Activated CD8-positive, alpha-beta memory T cell treated with anti-CD3 and anti-CD28 coated beads, Interleukin-2, amount 50 U/mL, for 1 hour (primary cell): ENCODE results near the gene ZFAND3.
"Not testable (repeated sequence)": the region's sequence is repeated elsewhere in the genome, so short reads cannot be mapped to it uniquely, and the experiment has no call there.

ENCODE experiments used
- DNase-seq: peaks from one replicate; pipeline ENCODE4 v3.0.0-alpha.2; 2020; ENCODE audit errors: extremely low read depth

The ZFAND3 gene

DNA sequence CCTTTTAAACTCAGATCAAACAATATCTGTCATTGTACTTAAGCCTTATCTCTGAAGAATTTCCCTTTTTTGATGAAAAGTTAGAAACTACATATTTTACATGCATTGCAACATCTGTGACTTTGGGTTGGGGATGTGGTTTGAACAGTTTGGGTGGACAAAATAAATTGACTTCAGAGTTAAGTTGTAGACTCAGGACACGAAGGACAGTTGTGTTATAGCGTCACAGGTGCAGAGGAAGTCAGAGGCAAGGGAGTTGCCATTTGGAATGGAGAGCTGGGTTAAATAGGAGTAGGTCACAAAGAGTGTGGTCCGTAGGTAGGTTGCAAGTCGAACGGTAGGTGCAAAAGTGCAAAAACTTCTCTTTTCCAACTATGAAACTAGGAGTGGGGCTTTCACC, 46.0 kb downstream of the ZFAND3 start:
- no peak for DNase-seq

DNA sequence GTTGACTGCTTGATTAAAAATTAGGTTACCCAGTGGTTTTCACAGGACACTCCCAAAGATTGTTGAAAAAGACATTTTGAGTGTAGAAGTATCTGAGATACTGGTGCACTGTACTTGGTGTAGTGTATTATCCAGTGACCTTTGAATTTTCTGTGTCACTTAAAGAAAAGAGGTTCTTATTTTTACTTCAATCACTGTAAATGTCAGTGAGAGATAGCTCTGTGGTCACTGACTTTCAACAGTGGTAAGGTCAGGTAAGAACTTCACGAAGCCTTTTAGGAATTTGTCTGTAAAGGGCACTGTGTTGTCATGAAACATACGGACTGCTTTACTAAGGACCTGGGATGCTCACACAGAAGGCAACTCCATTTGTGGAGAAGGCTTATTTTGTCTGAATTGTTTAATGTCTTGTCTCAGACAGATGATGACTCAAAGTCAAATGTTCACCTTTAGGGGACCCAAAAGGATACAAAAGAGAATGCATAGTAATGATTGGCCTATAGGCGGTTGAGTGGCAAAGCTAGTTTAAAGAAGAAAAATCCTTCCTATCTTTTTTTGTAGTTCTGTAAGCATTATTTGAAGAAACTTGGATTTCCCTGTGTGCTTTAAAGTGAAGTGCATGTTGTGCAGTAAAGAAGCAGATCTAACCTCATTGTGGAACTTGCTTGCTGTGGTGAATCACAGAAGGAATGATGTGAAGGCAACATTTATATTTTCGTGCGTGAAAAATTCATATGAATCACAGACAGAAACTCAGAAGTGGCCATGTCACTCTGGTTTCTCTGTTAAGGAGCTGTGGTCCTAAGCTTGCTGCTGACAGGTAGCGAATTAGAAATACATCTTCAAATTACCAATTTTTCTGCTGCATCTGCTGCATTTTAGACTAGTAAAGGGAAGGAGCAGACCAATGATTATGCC, 47.3 kb downstream of the ZFAND3 start:
- DNase-seq = no peak

DNA sequence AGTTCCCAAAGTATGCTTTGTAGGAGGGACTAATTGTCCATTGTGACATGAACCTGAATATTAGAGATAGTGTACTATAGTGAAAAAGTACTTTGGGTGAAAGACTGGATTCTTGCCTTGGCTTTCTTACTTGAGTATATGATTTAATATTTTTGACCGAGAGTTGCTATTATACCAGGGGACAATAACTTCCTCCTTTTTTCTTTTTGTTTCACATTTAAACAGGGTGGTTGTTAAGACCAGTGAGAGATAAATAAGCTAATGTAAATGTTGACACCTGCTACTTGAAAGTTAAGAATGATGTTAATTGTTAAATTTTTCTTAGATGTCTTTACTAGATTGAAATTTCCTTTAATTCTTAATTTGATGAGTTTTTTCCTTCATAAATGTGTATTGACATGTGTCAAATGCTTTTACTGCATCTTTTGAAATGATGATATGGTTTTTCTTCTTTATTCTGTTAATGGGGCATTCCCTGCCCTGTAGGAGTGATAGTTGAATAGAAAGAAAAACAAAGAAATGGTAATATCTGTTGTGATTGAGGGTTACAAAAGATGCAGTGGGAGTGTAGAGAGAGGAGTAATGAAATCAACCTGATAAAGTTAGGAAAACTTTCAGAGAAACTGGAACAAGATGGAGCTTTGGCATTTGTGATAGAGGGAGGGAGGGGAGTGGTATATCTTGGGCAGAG, 48.4 kb downstream of the ZFAND3 start:
- no peak for DNase-seq

DNA sequence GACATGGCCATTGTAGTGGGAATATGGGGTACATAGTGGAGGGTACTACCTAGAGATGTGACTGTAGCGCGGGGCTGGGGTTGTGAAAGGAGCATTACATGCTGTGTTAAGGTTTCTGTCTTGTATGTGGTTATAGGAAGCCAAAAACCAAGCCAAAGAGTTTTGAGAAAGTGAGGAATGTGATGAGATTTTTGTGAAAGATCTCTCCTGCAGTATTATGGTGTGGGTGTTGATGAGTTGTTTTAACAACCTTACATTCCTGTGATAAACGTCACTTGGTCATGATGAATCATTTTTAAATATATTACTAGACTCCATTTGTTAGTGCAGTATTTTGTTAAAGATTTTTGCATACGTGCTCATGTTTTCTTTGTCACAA, 48.9 kb downstream of the ZFAND3 start:
- DNase-seq = no peak

DNA sequence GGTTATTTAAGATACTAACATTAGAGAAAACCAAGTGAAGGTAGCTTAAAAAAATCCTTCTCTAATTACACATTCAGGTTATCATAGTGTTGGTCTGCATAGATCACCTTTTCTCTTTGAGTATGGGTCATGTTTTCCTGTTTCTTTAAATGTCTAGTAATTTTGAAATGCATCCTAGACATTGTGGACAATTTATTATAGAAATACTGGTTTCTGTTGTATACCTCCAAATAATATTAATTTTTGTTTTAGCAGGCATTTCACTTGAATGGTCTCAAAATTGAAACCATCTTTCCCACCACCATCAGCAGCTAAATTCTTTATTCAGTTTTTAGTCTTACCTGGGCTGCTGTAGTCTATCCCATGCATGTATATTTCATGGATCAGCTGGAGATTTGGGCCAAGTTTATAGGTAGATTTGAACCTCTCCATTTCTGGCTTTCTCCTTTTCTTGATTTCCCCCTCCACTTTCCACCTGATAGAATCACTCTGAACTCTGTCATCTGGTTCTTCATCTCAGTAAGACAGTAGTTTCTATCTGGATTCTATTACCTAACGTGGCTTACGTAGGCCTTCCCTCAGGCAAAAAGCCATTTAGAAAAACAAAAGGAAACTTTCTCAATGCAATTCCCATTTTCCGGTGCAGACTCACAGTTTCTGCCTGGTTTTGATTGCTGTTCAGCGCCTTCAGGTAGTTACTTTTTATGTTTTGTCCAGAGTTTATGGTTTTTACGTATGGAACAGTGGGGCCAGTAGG, 52.3 kb downstream of the ZFAND3 start:
- no peak for DNase-seq

DNA sequence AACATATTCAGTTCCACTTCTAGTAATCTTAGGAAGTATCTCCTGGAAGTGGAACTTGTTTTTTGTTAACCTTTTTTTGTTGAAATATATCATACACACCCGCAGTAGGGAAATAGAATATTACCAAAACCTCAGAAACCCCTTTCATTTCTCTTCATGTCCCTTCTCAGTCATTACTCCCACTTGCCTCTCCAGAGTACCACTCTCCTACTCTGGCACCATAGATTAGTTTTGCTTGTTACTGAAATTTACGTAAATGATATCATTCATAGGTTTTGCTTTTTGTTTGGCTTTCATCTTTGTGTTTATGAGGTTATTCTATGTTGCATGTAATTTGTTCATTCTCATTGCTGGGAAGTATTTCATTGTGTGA, 52.8 kb downstream of the ZFAND3 start:
- no peak for DNase-seq

DNA sequence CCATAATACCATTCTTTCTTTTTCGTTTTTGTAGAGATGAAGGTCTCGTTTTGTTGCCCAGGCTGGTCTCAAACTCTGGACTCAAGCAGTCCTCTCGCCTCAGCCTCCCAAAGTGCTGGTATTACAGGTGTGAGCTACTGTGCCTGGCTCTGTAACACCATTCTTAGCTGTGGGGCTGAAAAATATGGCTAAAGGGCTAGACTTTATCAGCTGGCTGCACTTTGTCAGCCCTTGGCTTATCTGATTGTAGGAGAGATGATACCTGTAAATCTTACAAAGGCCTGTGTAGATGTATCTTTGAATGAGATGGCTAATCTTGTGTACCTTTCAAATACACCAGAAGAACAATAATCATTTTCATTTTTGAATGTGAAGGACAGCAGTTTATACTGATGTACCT, 55.2 kb downstream of the ZFAND3 start:
- no peak for DNase-seq

DNA sequence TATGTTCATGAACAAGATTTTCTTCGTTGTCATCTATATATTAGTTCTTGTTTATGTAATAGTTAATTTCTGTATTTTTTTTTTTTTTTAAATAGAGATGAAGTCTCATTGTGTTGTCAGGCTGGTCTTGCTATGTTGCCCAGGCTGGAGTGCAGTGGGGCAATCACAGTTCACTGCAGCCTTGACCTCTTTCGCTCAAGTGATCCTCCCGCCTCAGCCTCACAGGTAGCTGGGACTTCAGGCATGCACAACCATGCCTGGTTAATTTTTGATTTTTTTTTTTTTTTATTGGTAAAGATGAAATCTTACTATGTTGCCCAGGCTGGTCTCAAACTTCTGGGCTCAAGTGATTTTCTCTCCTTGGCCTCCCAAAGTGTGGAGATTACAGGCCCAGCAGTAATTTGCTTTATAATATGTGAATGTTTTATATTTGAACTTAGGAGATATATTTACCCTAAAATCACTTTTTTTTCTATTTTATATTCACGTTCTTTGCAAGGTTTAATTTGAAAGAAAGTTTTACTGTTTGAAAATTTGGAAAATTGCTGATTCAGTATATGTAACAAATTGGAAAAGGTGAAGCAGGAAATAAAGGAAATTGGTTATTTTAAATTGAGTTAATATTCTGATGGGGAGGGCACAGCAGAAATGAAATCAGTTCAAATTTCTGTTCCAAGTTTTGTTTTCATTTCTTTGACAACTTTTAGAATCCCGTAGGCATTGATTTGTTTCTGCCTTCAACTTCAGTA, 56.2 kb downstream of the ZFAND3 start:
- no peak for DNase-seq

DNA sequence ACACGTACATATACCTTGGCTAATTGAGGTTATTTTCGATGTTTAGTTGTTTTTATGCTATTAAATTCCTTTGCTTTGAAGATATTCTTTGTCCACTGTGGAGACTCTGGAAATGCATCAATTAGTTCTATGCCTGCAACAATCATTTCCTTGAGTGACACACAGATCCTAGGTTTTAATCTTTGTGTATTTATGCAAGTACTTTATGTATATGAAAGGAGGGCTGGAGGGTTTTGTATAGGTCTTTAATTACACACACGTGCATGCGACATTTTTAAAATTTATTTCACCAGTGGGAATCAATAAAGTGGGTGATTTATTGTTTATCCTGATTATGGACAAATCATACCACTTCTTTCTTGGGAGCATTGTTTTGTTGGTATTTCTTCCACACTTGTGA, 57.3 kb downstream of the ZFAND3 start:
- no peak for DNase-seq

DNA sequence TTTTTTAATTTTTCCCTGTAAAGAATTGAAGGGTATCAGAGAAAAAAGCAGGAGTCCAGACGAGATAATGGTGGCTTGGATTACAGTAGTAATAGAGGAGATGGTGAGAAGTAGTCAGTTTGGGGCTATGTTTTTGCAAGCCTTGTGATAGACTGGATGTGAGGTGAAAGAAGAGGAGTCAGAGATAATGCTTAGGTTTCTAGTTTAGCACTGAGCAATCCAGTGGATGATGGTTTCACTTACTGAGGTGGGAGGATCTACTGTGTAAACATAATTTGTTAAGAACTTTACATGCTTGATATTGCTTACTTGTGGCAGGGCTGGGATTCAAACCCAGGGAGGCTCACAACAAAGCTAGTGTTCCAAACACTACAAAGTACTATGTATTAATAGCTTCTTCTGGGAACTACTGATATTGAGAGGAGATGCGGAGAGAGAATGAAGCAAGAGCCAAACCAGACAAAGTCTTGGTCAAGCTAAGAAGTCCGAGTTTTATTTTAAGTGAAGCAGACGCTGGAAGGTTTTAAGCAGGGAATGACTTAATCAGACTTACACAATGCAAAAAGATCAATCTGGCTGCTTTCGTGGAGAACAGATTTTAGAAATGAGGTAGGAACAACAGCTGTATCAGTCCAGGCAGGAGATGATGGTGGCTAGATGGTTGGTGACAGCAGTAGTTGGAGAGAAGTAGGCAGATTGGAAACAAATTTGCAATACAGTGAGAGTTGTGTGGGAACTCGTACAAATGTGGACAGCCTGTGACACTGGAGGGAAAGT, 58.0 kb downstream of the ZFAND3 start:
- DNase-seq = no peak

DNA sequence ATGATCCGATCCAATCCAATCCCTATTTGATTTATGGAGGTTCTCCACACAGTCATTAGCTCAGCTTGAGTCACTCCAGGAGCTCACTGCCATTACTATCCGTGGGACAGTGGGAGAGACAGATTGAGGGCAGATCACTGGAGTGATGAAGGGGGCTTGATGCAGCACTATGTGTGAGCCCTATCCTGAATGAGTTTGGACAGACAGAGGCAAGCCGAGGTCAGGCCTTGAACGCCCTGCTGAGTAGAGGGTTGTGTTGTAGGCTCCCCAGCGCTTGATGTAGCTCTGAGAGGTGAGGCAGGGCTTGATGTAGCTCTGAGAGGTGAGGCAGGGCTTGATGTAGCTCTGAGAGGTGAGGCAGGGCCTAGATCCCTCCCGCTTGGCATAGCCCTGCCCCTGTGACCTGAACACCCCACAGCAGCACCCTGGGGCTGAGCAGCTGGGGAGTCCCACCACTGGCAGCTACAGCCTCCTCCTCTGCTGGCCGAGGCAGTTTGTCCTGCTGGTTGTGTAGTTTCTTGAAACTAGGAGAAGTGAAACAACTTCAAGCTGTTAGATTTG, 58.7 kb downstream of the ZFAND3 start:
- no peak for DNase-seq

DNA sequence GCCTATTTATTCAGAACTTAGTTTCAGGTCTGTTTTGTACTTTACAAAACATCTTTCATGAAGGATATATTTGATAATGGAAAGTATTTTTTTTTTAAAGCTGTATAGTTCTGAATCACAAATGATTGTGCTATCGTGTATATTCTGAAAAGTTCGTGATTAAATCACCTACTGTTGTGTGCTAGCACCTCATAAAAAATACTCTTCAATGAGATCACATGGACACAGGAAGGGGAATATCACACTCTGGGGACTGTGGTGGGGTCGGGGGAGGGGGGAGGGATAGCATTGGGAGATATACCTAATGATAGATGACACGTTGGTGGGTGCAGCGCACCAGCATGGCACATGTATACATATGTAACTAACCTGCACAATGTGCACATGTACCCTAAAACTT, 61.1 kb downstream of the ZFAND3 start:
- DNase-seq = not testable (repeated sequence)

DNA sequence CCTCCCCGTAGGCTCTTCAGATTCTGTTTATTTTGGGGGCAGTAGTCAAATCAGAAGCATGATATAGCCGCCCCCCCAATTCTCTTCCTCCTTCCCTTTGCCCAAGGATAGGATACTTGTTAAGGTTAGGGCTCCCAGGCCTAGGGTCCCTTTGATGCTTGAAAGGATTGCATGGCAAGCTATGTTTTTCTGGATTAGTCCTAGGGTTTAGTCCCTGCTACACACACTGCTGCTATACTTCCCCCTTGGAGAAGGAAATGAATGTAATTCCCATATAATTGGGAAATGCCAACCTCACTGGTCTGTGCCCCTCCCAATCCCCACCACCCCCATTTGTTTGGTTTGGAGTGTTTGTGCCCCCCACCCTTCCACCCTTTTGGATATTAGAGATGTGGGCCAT, 62.8 kb downstream of the ZFAND3 start:
- DNase-seq = no peak

DNA sequence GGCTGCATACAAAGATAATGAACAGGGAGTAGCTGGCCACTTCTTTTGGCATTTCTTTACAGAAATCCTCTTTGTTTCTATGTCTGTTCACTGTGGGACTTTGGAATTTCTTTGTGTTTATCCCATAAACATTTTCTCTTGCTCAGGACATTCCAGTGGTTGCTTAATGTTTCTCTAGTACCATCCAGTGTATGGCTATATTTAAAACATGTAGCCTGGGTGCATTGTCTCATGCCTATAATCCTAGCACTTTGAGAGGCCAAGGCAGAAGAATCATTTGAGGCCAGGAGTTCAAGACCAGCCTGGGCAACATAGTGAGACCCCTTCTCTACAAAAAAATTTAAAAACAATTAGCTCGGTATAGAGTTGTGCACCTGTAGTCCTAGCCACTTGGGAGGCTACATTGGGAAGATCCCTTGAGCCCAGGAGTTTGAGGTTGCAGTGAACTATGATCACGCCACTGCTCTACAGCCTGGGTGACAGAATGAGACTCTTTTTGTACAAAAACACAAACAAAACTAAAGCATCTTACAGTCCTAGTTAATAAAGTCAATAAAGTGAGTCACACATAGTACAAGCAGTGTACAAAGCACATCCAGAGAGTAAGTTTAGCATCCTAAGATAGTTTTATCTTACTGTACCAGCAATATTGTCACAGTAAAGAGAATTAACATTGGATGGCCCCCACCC, 63.3 kb downstream of the ZFAND3 start:
- DNase-seq = no peak

DNA sequence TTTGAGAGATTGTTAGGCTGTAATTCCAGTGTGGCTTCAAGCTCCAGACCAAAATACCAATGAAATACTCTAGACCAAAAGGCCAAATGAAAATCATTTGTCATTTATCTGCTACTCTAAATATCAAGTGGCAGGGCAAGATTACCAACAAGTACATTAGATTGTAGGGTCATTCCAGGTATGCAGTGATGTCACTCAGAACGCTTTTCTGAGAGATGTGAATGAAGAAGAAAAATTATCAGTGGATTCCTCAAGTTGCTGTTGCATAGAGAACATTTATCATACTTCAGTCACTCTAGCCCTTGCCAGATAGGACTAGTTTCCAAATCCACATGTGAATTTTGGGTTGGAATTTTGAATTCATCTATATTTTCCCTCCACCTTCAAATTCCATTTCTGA, 65.0 kb downstream of the ZFAND3 start:
- DNase-seq = no peak

DNA sequence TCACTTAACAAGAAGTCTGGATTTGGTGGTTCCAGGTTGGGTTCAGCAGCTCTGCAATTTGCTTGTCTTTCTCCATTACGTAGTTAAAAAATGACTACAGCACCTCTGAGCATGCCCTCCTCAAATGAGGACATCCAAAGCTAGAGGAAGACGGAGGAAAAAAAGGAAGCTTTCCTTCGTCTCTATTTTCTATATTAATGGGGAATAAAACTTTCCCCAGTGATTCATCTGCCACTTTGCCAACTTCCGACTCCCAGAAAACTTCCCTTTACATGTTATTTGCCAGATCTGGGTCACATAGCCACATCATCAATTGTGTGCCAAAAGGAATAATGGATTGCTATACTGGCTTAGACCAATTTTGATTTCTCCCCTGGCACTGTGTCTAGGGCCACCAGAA, 69.5 kb downstream of the ZFAND3 start:
- DNase-seq = no peak

DNA sequence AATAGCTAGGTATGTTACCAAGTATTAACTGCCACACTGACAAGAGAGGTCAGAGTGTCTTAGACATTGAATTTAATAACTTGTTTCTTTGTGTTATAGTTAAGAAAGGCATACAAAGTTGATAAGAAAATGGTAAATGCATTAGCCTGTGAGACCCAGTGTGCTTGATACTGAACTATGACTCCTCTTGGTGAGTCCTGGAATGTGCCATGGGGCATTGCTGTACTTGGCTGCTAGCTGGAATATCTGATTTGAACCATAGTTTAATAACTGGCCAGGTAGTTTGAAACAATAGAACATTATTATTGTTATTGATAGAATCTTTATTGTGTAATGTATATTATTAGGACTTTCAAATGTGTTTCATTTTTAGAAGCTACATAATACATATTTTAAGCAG, 70.0 kb downstream of the ZFAND3 start:
- DNase-seq = no peak

DNA sequence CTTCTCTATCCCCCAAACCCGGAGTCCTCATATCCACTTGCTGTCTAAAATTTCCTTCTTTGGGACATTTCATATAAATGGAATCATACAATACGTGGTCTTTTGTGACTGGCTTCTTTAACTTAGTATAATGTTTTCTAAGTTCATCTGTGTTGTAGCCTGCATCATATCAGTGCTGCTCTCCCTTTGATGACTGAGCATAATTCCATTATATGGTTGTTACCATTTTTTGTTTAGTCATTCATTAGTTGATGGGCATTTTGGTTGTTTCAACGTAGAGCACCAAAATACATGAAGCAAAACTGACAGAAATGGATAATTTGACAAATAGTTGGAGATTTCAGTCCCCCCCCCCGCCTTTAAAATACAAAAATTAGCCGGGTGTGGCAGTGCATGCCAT, 71.5 kb downstream of the ZFAND3 start:
- no peak for DNase-seq

DNA sequence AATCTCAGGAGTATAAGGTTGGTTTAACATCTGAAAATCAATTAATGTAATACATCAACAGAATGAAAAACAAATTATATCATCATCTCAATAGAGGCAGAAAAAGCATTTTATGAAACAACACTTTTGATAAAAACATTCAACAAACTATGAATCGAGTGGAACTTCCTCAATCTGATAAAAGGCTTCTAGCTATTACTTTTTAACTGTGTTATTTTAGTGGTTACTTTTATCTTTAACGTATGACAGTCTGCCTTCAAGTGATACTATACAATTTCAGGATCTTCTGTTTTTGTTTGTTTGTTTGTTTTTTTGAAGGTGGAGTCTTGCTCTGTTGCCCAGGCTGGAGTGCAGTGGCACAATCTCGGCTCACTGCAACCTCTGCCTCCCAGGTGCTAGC, 73.7 kb downstream of the ZFAND3 start:
- no peak for DNase-seq

DNA sequence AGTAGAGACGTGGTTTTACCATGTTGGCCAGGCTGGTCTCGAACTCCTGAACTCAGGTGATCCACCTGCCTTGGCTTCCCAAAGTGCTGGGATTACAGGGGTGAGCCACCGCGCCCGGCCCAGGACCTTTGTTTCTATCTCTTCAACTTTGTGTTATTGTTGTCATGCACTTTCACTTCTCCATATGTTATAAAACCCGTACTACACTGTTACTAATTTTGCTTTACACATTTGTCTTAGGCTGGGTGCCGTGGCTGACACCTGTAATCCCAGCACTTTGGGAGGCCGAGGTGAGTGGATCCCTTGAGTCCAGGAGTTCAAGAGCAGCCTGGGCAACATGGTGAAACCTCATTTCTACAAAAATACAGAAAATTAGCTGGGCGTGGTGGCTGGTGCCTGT, 74.2 kb downstream of the ZFAND3 start:
- not testable (repeated sequence) for DNase-seq
